WTC11 (cell line): ENCODE data around the gene NQO2. TPM values are rescaled to one million over a fixed set of nuclear protein-coding genes. Genes with fewer than 3 reads are reported as not detected.

Experiments
- ATAC-seq: fragments of 200-7000 bp; cut with Tn5 transposase; 2 replicates; pipeline ENCODE4 v1.10.0; 2021; ENCODE audit warnings: mild to moderate bottlenecking, moderate library complexity
- Bru-seq: library from RNA; stranded (reverse); fragments of 400-500 nt; gene quantifications from one replicate; lab custom pipeline; 2021; lab: Mats Ljungman, UMichigan
- CTCF ChIA-PET: fragments of 300-600 bp; sonication (Branson Sonifier 250); formaldehyde crosslinking; loops from one replicate; lab custom pipeline; 2021; ENCODE audit warnings: antibody characterized with exemption; lab: Charles Lee
- POLR2A ChIA-PET: fragments of 350-600 bp; sonication (Branson Sonifier 250); formaldehyde crosslinking; loops from one replicate; lab custom pipeline; 2021; ENCODE audit warnings: antibody characterized with exemption; lab: Charles Lee
- DNase-seq: peaks from one replicate; pipeline ENCODE4 v3.0.0; 2021; ENCODE audit warnings: low spot score
- H3K27ac Mint-ChIP-seq: 2 replicates; pipeline ENCODE4 v1.8.0; 2021; ENCODE audit warnings: mixed read lengths
- H3K27me3 Mint-ChIP-seq: 2 replicates; pipeline ENCODE4 v1.8.0; 2021; ENCODE audit warnings: low read depth, mild to moderate bottlenecking, moderate library complexity, mixed read lengths
- H3K36me3 Mint-ChIP-seq: 2 replicates; pipeline ENCODE4 v1.8.0; 2021; ENCODE audit warnings: mixed read lengths
- H3K4me1 Mint-ChIP-seq: 2 replicates; pipeline ENCODE4 v1.8.0; 2022; ENCODE audit warnings: mixed read lengths
- H3K4me3 Mint-ChIP-seq: 2 replicates; pipeline ENCODE4 v1.8.0; 2021; ENCODE audit warnings: mild to moderate bottlenecking, moderate library complexity, mixed read lengths
- H3K9me3 Mint-ChIP-seq: 2 replicates; pipeline ENCODE4 v1.8.0; 2021; ENCODE audit warnings: mixed read lengths
- CREB1 ChIP-seq: sonication (generic); formaldehyde crosslinking; IDR thresholded peaks from 2 replicates; pipeline ENCODE4 v1.8.0; 2023; ENCODE audit warnings: mild to moderate bottlenecking, missing genetic modification reagents
- ELF4 ChIP-seq: sonication (generic); formaldehyde crosslinking; IDR thresholded peaks from 2 replicates; pipeline ENCODE4 v1.8.1; 2022; ENCODE audit warnings: low read depth, mild to moderate bottlenecking, moderate library complexity, missing genetic modification reagents
- ESRRA ChIP-seq: sonication (generic); formaldehyde crosslinking; IDR thresholded peaks from 2 replicates; pipeline ENCODE4 v1.8.1; 2022; ENCODE audit warnings: mild to moderate bottlenecking, missing genetic modification reagents, borderline replicate concordance
- ETV6 ChIP-seq: sonication (generic); formaldehyde crosslinking; IDR thresholded peaks from 2 replicates; pipeline ENCODE4 v1.8.1; 2022; ENCODE audit warnings: mild to moderate bottlenecking, missing genetic modification reagents
- FOXP1 ChIP-seq: sonication (generic); formaldehyde crosslinking; IDR thresholded peaks from 2 replicates; pipeline ENCODE4 v1.8.0; 2022; ENCODE audit warnings: missing genetic modification reagents, mild to moderate bottlenecking, moderate library complexity, borderline replicate concordance
- GRHL2 ChIP-seq: fragments of 250-450 bp; sonication (Bioruptor Pico); IDR thresholded peaks from 2 replicates; pipeline ENCODE4 v1.8.0; 2022; ENCODE audit warnings: mild to moderate bottlenecking, moderate library complexity; ENCODE audit not compliant: insufficient replicate concordance, severe bottlenecking
- GTF2I ChIP-seq: fragments of 250-450 bp; sonication (Bioruptor Pico); conservative IDR thresholded peaks from 2 replicates; pipeline ENCODE4 v1.4.0; 2021; ENCODE audit warnings: mild to moderate bottlenecking
- RORB ChIP-seq: fragments of 250-450 bp; sonication (Bioruptor Pico); IDR thresholded peaks from 2 replicates; pipeline ENCODE4 v1.9.0; 2021; ENCODE audit warnings: mild to moderate bottlenecking
- ZNF121 ChIP-seq: sonication (generic); formaldehyde crosslinking; IDR thresholded peaks from 2 replicates; pipeline ENCODE4 v1.8.0; 2023; ENCODE audit warnings: missing genetic modification reagents
- ZNF138 ChIP-seq: sonication (generic); formaldehyde crosslinking; conservative IDR thresholded peaks from 2 replicates; pipeline ENCODE4 v1.8.1; 2022; ENCODE audit warnings: mild to moderate bottlenecking, moderate library complexity, missing genetic modification reagents
- ZNF232 ChIP-seq: sonication (generic); formaldehyde crosslinking; IDR thresholded peaks from 2 replicates; pipeline ENCODE4 v1.8.0; 2022; ENCODE audit warnings: mild to moderate bottlenecking, missing genetic modification reagents
- ZNF396 ChIP-seq: fragments of 250-450 bp; sonication (Bioruptor Pico); IDR thresholded peaks from 2 replicates; pipeline ENCODE4 v1.8.0; 2021; ENCODE audit warnings: mild to moderate bottlenecking, moderate library complexity, borderline replicate concordance
- long read RNA-seq, 3 experiments: library from RNA in 1 of 3; library from capped mRNA in 1 of 3; library from polyadenylated mRNA in 1 of 3; unstranded in 2 of 3; stranded (forward) in 1 of 3; transcript quantifications; one replicate each; pipeline ENCODE4 v2.0.0, GENCODE V29; 2021
- total RNA-seq: library from RNA; stranded (reverse); gene quantifications from 3 replicates; pipeline ENCODE4 v1.2.3, GENCODE V29; 2021
- TF ChIP-seq, protein P1 (sequence below): sonication (generic); formaldehyde crosslinking; IDR thresholded peaks from 2 replicates; pipeline ENCODE4 v1.8.1; 2023; ENCODE audit warnings: mild to moderate bottlenecking, missing genetic modification reagents
- TF ChIP-seq, protein P2 (sequence below): sonication (generic); formaldehyde crosslinking; IDR thresholded peaks from 2 replicates; pipeline ENCODE4 v1.8.0; 2022; ENCODE audit warnings: mild to moderate bottlenecking, missing genetic modification reagents
- TF ChIP-seq, protein P3 (sequence below): sonication (generic); formaldehyde crosslinking; IDR thresholded peaks from 2 replicates; pipeline ENCODE4 v1.8.1; 2022; ENCODE audit warnings: mild to moderate bottlenecking, moderate library complexity, missing genetic modification reagents
- TF ChIP-seq, protein P4 (sequence below): sonication (generic); formaldehyde crosslinking; IDR thresholded peaks from 2 replicates; pipeline ENCODE4 v1.8.0; 2022; ENCODE audit warnings: mild to moderate bottlenecking, missing genetic modification reagents
- TF ChIP-seq, protein P5 (sequence below): sonication (generic); formaldehyde crosslinking; conservative IDR thresholded peaks from 2 replicates; pipeline ENCODE4 v1.8.1; 2023; ENCODE audit warnings: mild to moderate bottlenecking, low read depth, missing genetic modification reagents, moderate library complexity
- TF ChIP-seq, protein P6 (sequence below): sonication (generic); formaldehyde crosslinking; IDR thresholded peaks from 2 replicates; pipeline ENCODE4 v1.8.0; 2023; ENCODE audit warnings: mild to moderate bottlenecking, missing genetic modification reagents
- TF ChIP-seq, protein P7 (sequence below): sonication (generic); formaldehyde crosslinking; IDR thresholded peaks from 2 replicates; pipeline ENCODE4 v1.8.1; 2022; ENCODE audit warnings: low read depth, mild to moderate bottlenecking, moderate library complexity, missing genetic modification reagents, borderline replicate concordance

NQO2 gene, protein sequence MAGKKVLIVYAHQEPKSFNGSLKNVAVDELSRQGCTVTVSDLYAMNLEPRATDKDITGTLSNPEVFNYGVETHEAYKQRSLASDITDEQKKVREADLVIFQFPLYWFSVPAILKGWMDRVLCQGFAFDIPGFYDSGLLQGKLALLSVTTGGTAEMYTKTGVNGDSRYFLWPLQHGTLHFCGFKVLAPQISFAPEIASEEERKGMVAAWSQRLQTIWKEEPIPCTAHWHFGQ
- 119 to 152 TPM (median 150 TPM) in 3 replicates for total RNA-seq
- percentile 91 among the genes with signal in this experiment for Bru-seq, nascent RNA
- long read RNA-seq, experiment 1, full-length matches to known transcripts, result 229 of 310 reads
- long read RNA-seq, experiment 1, partial matches to known transcripts, result 24 of 310 reads
- long read RNA-seq, experiment 1, other reads (novel, unspliced or antisense), result 57 of 310 reads
- long read RNA-seq, experiment 2, full-length matches to known transcripts, result 133 of 183 reads
- long read RNA-seq, experiment 2, partial matches to known transcripts, result 20 of 183 reads
- long read RNA-seq, experiment 2, other reads (novel, unspliced or antisense), result 30 of 183 reads
- long read RNA-seq, experiment 3, full-length matches to known transcripts, result 220 of 271 reads
- long read RNA-seq, experiment 3, partial matches to known transcripts, result 2 of 271 reads
- long read RNA-seq, experiment 3, other reads (novel, unspliced or antisense), result 49 of 271 reads

DNA sequence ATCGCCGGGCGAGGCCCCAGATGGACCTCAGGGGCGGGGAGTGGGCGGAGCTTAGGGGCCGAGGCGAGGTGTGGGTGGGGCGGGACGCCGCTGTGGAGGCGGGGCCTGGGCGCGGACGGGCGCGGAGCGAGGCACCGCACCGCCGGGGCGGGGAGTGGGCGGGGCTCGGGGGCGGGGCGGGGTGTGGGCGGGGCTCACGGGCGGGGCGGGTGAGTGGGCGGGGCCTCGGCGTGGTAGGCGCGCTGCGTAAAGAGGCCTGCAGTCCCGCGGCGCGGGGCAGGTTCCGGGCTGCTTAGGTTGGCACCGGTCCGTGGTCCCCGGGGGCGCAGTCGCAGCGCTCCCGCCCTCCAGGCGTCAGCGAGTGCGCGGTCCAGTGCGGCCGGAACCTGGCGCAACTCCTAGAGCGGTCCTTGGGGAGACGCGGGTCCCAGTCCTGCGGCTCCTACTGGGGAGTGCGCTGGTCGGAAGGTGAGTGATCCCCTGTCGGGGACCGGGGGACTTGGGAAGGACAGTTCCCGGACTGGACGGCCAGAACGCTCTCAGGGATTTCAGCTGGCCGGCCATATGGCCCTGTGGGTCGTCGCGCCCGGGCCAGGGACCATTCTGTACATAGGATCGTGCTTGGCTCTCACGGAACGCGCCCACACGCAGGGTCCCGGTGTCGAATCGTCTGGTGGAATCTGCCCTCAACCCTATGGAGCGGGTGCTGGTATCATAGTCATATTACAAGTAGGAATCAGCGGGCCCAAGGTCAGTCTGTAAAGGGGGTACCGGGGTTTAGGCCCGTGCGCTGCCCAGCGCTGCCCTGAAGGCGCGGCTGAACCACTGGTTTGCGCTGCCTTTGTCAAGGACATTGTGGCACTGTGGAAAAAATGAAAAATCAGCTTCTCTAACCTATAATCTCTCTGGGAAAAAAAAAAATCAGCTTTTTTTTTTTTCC is at the start of gene NQO2:
TSS of gene NQO2 (plus strand) at position 277 of the 940 bp plus-strand sequence. CDS start 6,659 bp downstream, outside the sequence.
- DNase-seq, result peak; percentile 97
- H3K27me3 Mint-ChIP-seq, result no peaks in the 10 kb centered on the region; the same call in 1 of the 2 replicates
- TF ChIP-seq GTF2I (CRISPR knock-in tag) (no peak), ZNF396 (no peak), CREB1 (0 out of 2 replicates have a peak, but pooled peaks have one; percentile 43), ESRRA (CRISPR knock-in tag) (no peak), RORB (CRISPR knock-in tag) (no peak), GRHL2 (CRISPR knock-in tag) (no peak), ELF4 (CRISPR knock-in tag) (no peak), ZNF138 (CRISPR knock-in tag) (no peak), ETV6 (CRISPR knock-in tag) (peak; percentile 52; the same call in 1 of the 2 replicates), ZNF232 (no peak), FOXP1 (no peak), ZNF121 (CRISPR knock-in tag) (no peak)
- TF ChIP-seq, protein P1, sequence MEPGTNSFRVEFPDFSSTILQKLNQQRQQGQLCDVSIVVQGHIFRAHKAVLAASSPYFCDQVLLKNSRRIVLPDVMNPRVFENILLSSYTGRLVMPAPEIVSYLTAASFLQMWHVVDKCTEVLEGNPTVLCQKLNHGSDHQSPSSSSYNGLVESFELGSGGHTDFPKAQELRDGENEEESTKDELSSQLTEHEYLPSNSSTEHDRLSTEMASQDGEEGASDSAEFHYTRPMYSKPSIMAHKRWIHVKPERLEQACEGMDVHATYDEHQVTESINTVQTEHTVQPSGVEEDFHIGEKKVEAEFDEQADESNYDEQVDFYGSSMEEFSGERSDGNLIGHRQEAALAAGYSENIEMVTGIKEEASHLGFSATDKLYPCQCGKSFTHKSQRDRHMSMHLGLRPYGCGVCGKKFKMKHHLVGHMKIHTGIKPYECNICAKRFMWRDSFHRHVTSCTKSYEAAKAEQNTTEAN, result no peak
- TF ChIP-seq, protein P2, sequence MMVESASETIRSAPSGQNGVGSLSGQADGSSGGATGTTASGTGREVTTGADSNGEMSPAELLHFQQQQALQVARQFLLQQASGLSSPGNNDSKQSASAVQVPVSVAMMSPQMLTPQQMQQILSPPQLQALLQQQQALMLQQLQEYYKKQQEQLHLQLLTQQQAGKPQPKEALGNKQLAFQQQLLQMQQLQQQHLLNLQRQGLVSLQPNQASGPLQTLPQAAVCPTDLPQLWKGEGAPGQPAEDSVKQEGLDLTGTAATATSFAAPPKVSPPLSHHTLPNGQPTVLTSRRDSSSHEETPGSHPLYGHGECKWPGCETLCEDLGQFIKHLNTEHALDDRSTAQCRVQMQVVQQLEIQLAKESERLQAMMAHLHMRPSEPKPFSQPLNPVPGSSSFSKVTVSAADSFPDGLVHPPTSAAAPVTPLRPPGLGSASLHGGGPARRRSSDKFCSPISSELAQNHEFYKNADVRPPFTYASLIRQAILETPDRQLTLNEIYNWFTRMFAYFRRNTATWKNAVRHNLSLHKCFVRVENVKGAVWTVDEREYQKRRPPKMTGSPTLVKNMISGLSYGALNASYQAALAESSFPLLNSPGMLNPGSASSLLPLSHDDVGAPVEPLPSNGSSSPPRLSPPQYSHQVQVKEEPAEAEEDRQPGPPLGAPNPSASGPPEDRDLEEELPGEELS (CRISPR knock-in tag), result no peak; the same call in 1 of the 2 replicates
- TF ChIP-seq, protein P3, sequence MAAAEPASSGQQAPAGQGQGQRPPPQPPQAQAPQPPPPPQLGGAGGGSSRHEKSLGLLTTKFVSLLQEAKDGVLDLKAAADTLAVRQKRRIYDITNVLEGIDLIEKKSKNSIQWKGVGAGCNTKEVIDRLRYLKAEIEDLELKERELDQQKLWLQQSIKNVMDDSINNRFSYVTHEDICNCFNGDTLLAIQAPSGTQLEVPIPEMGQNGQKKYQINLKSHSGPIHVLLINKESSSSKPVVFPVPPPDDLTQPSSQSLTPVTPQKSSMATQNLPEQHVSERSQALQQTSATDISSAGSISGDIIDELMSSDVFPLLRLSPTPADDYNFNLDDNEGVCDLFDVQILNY (CRISPR knock-in tag), result no peak
- TF ChIP-seq, protein P4, sequence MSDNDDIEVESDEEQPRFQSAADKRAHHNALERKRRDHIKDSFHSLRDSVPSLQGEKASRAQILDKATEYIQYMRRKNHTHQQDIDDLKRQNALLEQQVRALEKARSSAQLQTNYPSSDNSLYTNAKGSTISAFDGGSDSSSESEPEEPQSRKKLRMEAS, result peak; percentile 30; the same call in 1 of the 2 replicates
- TF ChIP-seq, protein P5, sequence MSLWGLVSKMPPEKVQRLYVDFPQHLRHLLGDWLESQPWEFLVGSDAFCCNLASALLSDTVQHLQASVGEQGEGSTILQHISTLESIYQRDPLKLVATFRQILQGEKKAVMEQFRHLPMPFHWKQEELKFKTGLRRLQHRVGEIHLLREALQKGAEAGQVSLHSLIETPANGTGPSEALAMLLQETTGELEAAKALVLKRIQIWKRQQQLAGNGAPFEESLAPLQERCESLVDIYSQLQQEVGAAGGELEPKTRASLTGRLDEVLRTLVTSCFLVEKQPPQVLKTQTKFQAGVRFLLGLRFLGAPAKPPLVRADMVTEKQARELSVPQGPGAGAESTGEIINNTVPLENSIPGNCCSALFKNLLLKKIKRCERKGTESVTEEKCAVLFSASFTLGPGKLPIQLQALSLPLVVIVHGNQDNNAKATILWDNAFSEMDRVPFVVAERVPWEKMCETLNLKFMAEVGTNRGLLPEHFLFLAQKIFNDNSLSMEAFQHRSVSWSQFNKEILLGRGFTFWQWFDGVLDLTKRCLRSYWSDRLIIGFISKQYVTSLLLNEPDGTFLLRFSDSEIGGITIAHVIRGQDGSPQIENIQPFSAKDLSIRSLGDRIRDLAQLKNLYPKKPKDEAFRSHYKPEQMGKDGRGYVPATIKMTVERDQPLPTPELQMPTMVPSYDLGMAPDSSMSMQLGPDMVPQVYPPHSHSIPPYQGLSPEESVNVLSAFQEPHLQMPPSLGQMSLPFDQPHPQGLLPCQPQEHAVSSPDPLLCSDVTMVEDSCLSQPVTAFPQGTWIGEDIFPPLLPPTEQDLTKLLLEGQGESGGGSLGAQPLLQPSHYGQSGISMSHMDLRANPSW (CRISPR knock-in tag), result no peak
- TF ChIP-seq, protein P6, sequence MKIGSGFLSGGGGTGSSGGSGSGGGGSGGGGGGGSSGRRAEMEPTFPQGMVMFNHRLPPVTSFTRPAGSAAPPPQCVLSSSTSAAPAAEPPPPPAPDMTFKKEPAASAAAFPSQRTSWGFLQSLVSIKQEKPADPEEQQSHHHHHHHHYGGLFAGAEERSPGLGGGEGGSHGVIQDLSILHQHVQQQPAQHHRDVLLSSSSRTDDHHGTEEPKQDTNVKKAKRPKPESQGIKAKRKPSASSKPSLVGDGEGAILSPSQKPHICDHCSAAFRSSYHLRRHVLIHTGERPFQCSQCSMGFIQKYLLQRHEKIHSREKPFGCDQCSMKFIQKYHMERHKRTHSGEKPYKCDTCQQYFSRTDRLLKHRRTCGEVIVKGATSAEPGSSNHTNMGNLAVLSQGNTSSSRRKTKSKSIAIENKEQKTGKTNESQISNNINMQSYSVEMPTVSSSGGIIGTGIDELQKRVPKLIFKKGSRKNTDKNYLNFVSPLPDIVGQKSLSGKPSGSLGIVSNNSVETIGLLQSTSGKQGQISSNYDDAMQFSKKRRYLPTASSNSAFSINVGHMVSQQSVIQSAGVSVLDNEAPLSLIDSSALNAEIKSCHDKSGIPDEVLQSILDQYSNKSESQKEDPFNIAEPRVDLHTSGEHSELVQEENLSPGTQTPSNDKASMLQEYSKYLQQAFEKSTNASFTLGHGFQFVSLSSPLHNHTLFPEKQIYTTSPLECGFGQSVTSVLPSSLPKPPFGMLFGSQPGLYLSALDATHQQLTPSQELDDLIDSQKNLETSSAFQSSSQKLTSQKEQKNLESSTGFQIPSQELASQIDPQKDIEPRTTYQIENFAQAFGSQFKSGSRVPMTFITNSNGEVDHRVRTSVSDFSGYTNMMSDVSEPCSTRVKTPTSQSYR (CRISPR knock-in tag), result peak; percentile 24; the same call in 1 of the 2 replicates
- TF ChIP-seq, protein P7, sequence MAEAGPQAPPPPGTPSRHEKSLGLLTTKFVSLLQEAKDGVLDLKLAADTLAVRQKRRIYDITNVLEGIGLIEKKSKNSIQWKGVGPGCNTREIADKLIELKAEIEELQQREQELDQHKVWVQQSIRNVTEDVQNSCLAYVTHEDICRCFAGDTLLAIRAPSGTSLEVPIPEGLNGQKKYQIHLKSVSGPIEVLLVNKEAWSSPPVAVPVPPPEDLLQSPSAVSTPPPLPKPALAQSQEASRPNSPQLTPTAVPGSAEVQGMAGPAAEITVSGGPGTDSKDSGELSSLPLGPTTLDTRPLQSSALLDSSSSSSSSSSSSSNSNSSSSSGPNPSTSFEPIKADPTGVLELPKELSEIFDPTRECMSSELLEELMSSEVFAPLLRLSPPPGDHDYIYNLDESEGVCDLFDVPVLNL (CRISPR knock-in tag), result no peak

More for the DNA sequence above, at the start of gene NQO2:
- Mint-ChIP-seq H3K4me1 (peaks cover 29% of the 10 kb centered on the region), H3K4me3 (peak within 1 kb of the TSS; percentile 90), H3K27ac (peak within 1 kb of the TSS; percentile 77), H3K9me3 (no peaks in the 10 kb centered on the region), H3K36me3 (peaks cover 18% of the 10 kb centered on the region)
- CTCF ChIA-PET, result interaction anchor here (0.6 to 2.2 kb wide), 24 partner anchors 9 to 978 kb away, joined by 3 to 20 read pairs (median 6); partner anchors contain the start of genes BPHL, PSMG4 and WRNIP1
- POLR2A ChIA-PET, result interaction anchor here (0.6 to 3.9 kb wide), 9 partner anchors 10 to 195 kb away, joined by 3 to 22 read pairs (median 4); partner anchors contain the start of gene SERPINB1
- ATAC-seq, result peak; percentile 88
